CD4-positive, alpha-beta T cell treated with Interleukin-6 for 4 hours (primary cell): ENCODE data around the gene CCDC33.

ENCODE experiments used
- DNase-seq: peaks from one replicate; pipeline ENCODE4 v3.0.0-alpha.2; 2020; ENCODE audit warnings: mixed read lengths

Gene CCDC33

DNA sequence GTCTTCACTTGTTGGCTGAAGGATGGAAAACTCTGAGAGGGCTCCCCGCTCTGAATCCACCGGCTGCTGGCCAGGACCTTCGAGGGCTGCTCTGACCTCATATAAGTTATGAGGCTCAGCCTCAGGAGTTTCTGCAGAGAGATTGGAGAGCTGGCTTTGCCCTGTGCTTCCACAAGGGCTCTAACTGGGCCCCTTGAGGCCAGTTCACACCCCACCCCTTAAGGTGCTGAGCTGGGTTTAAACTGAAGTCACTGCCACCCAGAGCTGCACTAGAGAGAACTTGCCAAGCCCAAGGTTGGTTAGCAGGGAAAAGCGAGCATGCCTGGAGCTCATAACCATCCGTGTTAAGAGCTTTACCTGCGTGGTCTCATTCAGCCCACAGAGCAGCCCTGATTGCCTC is 2.8 kb upstream of the CCDC33 start:
- no peak for DNase-seq

DNA sequence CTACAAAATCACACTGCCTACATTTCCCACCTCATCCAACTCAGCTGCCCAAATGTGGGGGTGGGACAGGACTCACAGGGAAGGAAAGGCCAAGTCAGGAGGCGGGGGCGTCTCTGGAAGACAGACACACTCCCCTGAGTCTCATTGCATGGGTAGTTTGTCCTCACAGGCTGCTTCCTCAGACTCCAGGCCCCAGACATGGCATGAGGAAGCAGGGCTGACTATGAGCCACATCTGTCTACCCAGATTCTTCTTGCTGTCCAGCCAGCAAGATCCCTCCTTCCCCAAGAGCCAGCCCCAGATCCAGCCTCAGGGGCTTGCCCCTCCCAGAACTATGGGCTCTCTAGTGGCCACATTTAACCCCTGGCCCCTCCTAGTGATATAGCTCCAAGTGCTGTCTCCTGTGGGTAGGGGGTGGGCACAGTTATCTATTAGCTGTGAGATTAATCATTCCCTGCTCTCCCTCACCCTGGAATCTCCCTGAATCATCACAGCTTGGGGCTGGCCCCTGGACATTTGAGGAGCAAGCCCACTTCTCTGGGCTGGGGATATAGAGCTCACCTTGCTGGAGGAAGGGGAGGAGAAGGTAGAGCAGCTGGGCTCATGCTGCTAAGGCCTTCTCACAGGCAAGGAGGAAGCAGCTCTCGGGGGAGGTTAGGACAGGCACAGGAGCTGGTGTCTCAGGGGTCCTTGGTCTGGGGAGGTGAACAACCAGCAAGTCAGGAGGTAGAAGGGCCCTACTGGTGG is 2.1 kb upstream of the CCDC33 start:
- no peak for DNase-seq

DNA sequence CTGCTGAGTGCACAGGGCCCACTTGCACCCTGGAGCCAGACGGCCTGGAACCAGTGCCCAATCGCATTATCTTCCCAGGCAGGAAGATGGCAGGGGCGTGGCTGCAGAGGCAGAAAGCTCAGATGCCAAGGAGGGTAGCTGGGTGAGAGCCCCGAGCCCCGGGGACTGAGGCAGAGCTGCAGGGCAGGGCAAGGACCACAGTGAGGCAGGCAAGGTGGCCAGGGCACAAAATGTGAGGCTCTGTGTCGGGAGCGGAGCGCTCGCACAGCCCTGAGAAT is 1.6 kb upstream of the CCDC33 start:
- no peak for DNase-seq

DNA sequence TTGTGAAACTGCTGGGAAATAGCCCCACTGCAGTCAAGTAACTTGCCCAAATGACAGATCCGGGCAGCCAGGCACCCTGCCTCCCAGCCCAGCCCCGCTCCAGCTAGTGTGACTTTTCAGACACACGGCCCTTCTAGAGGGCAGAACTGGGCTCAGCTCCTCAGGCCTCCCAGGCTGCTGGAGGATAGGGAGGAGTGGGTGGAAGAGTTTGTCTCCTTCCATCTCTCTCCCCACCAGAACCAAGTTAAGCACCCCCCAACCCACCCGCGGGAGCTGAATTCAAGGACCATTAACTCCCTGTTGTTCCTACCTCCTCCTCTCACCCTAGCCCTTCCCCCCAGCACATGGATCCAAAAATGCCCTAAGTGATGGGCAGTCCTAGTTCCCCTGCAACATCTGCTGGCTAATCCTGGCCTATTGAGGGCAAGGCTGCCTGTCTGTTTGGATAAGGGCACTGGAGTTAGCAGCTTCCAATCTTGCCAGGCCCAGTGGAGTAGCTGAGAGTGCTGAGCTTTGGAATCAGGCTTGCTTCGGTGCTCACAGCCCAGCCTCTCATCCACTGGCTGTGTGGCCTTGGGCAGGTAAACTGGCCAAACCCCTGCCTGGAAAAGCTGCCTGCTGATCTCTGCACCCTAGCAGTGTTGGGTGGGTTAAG is 3.1 kb downstream of the CCDC33 start:
- DNase-seq: no peak

DNA sequence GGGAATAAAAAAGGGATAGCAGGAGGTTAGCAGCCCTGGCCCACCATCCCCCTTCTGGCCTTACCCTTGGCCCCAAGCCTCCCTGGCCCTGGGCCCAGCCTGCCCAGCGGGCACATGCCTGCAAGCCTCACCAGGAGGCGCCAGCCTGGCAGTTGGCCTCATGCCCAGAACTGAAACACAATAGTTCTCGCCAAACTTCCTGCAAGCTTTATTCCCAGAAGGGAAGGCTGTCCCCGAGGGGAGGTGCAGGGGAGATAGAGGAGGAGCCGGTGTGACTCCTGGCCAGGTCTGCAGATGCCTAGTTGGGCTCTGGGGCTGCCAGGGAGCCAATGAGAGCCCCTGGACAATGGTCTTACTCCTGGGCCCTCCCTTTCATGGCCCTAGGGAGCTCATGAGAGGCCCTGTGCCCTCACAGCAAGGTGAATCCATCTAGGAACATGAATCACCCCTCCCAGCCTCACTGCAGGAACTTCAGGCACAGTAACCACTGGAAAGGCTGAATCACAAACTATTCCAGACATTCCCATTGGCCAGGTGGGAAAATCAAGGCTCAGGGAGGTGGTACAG is 4.0 kb downstream of the CCDC33 start:
- DNase-seq: no peak

DNA sequence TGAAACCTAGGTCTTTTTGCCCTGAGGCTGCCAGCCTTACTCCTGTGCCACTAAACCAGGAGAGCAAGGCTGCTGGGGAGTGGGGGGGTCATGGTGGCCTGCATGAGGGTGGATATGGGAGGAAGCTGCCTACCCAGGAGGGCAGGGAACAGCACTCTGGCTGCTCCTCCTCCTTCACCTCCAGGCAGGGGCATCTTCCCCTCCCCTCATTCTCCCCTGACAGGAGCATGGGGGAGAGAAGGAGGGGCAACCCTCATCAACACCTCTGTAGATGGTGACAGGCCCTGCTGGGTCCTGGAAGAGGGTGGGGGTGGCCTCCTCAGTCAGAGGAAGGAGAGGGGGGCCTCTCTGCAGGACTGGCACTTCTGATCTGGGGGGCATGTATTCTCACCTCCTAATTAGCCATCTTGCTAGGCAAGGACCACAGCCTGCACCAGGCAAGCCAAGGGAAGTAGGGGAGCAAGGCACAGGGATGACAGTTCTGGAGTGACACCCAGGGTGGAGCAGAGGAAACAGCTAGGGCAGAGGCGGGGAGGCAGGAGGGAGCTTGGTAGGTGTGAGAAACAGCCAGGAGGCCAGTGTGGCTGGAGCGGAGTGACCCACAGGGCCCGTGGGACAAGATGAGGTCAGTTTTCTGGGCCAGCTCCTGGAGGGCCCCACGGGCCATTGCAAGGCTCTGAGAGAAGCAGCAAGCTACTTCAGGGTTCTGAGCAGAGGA is 4.9 kb downstream of the CCDC33 start:
- no peak for DNase-seq

DNA sequence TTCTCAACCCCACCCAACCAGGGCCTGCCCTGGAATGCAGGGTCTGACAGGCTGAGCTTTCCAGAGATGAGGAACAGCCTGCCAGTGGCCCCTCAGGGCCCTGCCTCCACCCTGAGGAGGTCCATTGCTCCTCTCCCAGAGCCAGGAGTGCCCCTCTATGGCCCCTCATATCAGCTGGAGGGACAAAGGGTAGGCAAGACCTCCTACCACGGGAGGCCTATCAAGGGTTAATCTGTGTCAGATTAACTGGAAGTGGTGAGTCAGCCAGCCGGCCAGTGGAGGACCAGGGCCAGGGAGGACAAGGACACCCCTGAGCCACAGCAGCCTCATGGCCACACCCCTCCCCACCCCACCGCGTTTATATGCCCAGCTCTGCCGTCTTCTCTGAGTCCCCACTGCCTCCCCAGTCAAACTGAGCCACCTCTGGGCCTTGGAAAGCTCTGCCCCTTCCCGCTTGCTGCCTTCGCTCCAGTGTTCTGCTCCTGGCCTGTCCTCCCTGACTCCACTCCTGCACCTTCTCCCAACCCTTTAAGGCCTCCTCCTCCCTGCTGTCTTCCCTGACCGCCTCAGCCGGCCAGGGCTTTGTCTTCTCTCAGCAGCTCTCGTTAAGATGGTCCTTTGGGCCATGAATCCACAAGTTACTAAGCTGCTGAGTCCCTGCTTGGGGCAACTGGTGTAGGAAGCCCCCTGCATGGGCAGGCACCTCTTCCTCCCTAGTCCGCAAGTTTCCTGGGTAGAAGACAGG is 6.5 kb downstream of the CCDC33 start:
- no peak for DNase-seq

DNA sequence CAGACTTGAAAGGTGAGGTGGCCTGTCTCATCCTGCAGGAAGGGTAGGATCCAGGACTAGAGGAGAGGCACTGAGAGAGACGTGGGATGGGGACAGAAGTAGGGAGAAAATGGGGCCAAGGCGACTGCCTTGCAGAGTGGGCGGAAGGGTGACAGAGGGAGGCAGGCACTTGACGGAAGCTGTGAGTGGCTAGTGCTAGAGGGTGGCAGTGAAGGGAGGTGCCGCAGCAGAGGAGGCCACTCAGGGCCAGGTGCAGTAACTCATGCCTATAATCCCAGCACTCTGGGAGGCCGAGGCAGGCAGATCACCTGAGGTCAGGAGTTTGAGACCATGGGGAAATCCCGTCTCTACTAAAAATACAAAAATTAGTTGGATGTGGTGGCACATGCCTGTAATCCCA is 7.3 kb downstream of the CCDC33 start:
- no peak for DNase-seq

DNA sequence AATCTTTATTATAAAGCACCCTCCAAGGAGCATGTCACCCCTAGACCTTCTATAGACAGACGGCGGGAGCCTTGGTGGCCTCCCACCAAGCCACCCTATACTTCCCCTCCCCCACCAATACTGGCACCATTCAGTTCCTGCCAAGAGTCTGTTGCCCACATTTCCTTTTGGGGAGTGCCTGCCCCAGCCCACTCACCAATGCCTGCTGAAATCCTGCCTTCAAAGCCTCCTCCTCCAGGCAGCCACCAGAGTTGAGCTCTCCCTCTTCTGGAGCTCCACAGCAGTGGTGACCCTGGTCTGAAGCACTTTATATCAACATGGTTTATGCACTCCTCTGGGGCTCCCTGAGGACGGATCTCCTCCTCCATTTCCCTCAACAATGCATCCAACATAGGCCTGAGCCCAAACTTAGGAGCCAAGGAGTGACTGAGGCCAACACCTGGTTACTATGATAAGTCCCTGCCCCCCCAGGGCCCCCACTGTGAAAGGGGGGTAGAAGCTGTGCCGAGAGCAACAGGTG is 8.8 kb downstream of the CCDC33 start:
- no peak for DNase-seq

DNA sequence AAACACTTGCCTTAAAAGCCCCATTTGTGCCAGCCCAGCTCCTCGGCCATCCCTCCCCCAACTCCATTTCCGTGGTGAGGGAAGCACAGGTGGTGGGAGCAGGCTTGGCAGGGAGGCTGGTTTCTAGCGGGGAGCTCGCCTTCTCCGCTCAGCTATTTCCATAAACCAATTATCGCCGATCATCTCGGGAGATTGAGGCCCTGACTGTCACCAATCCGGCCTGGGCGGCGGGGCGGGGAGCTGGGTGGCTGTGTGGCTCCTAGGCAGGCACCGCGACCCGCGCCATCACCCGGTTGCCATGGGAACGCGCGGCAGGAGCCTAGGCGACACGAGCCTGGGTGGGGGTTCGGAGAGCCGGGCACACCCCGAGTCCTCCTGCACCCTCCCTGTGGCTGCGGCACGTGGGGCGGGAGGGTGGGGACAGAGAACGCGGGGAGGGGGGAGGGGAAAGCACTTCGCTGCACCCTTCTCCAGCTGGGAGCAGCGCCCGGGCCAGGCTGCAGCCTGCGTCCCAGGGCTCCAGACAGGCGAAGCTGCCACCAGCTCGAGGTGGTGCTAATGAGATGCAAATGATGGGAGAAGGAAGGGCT is 9.3 kb downstream of the CCDC33 start:
- DNase-seq: no peak

DNA sequence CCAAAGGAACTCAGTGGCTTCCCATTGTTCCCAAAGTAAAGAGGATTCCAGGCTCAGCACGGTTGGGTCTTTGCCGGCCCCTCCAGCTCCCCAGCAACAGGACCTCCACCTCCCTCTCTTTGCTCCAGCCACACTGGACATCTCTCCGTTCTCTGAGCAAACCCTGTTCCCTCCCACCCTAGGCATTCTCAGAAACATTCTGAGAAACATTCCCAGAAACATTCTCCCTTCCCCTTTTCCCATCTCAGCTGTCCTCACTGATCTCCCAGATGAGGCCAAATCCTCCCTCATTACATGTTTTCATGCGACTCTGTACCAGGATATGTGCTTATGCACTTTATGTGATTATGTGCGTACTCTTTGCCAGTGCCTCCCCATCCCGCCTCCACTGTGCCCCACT is 14.1 kb downstream of the CCDC33 start:
- DNase-seq: no peak

DNA sequence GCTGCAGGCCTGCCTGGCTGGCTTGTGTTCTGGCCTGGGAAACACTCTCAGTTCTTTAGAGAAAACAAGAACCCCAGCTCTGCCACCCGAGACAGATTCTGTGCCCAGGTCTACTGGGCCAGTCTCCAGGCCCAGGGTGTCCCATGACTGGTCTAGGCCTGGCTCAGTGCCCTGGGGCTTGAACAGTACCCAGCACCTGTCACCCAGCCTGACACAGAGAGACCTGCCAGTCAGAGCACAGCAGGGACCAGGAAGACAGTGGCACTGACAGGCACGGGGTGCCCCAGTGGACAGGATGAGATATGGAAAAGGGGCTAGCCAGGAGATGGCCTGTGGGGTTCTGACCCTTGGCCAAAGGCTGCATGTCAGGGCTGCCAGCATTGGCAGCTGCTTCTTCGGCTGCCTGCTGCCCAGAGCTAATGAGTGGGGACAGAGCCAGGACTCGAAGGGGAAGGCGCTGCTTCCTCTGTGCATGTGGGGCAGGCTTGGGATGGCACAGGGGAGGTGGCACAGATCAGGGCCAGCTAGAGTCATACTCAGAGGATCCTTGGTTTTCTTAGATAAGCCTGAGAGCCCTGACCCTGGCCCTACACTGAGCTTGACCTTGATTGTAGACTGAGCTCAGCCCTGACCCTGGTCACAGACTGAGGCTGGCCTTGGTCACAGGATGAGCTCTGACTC is 15.1 kb downstream of the CCDC33 start:
- DNase-seq: no peak

DNA sequence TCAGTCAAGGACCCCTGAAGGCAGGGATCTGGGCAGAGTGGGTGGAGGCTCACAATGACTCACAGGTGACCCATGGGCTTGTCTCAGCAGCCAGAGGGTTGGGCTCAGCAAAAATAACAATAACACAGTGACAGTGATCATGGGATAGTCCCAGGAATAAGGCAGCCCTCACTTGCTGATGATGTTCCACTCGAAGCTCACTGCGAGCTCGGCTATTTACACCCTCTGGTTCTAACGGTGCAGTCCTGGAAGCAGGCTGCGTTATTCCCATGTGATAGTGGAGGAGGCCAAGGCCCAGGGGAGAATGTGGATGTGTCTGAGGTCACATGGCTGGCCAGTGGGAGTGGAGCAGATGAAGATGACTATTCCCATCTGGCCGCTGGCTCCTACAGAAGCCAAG is 16.2 kb downstream of the CCDC33 start:
- DNase-seq: no peak

DNA sequence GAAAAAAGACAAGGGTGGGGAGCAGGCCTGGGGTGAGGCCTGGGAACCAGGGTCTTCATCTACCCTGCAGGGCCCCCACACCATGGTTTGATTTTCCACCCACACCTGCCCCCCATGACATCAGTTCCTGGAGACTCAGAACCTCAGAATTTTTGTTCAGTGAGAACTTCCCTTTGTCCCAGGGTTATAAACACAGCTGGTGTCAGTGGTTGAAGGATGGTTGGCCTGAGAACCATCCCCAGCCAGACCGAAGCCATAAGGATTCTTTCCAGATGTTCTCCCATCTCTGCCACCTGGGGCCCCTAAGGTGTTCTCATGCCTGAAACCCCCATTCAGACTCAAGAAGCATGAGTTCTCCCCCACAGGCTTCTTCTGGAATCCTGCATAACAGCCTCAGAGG is 16.6 kb downstream of the CCDC33 start:
- DNase-seq: no peak

DNA sequence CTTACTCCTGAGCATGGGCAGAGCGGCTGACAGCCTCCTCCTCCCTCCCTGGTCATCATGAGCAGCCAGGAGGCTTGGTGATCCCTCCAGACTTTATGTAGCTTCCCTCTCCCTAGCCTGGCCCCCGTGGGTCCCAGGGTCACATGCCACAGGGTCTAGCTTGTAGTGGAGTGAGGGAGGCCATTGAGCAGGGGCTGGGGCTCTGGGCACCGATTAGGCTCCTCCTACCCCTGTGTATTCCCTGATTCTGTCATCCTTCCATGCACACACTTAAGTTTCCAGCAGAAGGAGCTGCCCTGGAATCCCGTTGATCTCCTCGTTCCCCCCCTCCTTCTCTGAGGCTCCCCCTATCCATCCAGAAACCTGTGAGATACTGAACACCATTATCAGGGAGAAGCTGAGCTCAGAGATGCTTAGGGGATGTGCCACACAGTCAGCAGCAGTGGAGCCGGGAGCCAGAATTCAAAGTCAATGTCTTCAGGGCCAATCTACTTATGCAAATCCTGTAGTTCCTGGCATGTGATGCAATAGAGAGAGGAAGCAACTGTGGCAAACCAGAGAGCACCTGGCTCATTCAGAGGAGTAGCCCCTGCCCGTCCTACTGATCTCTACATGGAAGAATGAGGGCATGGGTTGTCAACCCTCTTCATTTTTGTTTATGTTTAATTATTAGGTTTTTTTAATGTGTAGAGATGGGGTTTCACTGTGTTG is 17.2 kb downstream of the CCDC33 start:
- no peak for DNase-seq

DNA sequence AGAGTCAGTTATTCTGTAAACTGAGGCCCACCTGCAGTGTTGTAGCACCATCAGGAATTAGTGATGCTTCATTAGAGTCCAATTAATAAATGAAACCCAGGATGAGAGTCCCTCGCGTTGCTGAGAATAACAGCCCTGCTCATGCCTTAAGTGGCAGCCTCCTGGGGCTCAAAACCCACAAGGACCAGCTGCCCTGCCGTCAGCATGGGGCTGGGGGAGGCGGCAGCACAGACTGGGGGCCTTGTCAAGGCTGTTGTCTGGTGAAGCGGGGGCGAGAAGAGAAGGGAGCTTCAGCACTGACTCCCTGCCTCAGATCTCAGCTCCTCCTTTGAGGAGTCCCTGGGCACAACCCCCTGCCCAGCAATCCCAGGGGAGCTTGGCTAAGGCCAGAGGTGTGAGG is 21.0 kb downstream of the CCDC33 start:
- no peak for DNase-seq

DNA sequence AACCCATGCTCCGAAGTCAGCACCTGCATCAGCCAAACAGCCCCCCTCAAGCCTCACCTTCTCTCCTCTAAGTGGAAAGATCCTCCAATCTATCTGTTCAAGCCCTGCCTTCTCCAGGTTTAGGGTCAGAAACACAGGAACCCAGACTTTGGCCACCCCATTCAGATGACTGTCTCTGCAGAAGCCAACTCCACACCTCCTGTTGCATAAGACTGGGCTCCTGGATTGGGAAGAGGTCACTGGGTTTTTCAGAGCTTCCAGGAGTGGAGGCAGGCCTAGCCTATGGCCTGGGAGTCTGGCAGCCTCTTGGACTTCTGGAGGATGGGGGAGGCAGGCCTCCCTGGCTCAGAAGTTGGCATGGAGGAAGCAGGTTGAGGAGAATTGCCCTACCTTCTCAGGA is 21.5 kb downstream of the CCDC33 start:
- no peak for DNase-seq

DNA sequence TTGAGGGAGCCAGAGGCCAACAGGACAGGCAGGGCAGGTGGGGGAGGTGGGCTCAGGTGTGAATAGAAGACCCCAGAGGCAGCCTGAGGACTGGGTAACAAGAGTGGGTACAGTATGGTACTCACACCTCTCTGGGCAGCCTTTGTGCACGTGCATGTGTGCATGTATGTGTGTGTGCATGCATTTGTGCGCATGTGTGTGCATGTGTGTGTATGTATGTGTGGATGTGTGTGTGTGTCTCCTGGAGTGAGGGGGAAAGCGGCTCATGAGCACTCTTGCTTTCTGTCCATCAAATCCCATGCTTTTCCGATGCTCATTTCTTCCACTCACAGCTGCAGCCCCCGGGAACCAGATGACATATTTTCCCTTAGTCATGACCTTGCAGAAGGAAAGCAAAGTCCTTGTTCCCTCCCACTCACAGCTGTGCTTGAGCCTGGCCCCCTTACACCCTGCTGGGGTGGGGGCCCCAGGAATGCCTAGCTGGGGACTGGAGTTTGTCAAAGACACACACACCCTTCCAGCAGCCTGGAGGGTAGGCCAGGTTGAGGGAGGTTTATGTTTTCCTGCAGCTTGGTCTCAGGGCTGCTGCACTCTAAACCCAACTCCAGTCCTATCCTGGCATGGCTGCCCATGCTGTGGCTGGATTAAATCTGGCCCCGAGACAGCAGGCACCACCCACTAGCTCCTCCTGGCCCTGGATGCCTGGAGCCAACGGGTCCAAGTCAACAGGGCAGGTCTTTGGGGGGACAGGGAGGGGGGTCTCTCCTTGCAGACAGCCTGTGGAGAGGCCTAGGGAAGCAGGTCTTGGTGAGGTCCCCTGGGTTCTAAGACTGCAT is 22.5 kb downstream of the CCDC33 start:
- DNase-seq: no peak

DNA sequence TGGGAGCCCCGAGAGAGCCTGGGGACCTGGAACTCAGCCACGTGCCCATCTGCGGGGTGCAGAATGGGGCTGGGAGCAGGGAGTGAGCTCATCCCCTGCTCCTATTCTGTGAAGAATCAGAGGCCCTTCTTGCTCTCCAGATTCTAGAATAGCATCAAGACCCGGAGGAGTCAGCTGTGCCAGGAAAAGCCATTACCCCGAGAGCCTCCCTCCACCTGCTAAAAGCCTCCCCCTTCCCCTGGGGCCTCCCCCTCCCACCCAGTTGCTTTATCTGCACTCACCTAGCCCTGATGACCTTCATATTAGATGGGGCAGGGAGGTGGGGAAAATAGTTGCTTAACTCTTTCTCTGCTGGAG is 23.1 kb downstream of the CCDC33 start:
- no peak for DNase-seq

DNA sequence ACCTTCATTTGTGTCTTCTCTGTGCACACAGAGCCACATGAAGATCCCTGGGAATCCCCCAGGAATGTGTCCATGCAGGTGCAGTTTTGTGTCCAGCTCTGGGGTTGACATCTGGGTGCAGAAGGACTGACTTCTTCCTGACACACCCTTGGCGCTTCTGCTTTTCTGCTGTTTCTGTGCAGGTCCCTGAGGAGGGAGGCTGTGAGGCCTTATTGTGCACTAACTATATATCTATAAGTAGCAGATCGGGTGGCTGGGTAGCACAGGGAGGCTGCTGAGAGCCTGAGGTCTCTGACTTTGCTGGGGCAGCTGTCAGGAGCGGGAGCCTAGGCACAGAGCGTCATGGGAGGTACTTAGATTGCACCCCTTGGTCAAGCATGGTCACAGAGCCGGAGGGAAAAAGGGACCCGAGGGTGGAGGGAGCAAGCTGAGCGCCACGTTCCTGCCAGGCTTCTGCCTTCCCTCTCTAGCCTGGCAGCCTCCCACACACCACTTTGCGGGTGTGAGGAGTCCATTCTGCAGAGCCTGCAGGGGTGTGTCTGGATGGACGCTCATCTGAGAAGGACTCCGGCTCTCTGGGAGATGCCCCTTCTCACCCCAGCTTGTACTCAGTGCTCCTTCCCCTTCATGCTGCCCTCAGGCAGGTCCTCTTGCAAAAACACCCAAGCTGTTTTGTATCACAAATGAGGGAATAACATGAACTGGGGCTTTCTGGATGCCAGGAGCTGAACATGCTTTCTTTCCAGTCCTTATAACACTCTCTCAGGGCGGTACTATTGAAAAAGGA is 23.9 kb downstream of the CCDC33 start:
- no peak for DNase-seq
